LNCAP (cell line): ENCODE data around the gene NCOA6.

Experiments
- CTCF ChIP-seq: fragments of 450-650 bp; IDR thresholded peaks from 2 replicates; pipeline ENCODE4 v1.5.1; 2017; ENCODE audit warnings: mild to moderate bottlenecking

NCOA6 gene

GRCh38 chr20:34849778-34850177 is 24.3 kb upstream of the NCOA6 start:
- no peak for TF ChIP-seq CTCF

- TF ChIP-seq CTCF = no peak
Observed at GRCh38 chr20:34848597-34848996, 23.1 kb upstream of the NCOA6 start.

- no peak for TF ChIP-seq CTCF
Observed at GRCh38 chr20:34843421-34843820, 18.0 kb upstream of the NCOA6 start.

GRCh38 chr20:34842143-34842542 is 16.7 kb upstream of the NCOA6 start:
- no peak for TF ChIP-seq CTCF

GRCh38 chr20:34834459-34834893 is 9.0 kb upstream of the NCOA6 start:
- peak; percentile 48 for TF ChIP-seq CTCF

- no peak for TF ChIP-seq CTCF
Observed at GRCh38 chr20:34831936-34832335, 6.5 kb upstream of the NCOA6 start.

- no peak for TF ChIP-seq CTCF
Observed at GRCh38 chr20:34829191-34829590, 3.7 kb upstream of the NCOA6 start.

GRCh38 chr20:34824806-34825529 is 483 bp downstream of the NCOA6 start:
- peak; percentile 11; the same call in 1 of the 2 replicates for TF ChIP-seq CTCF
